LHCN-M2 (cell line): ENCODE measurements around the gene CDCP2. TPM values are rescaled to one million over a fixed set of nuclear protein-coding genes. Genes with fewer than 3 reads are reported as not detected.
A peak's percentile ranks its signal among the peaks of the same experiment; 100 is the strongest.
"Not testable (repeated sequence)": the region's sequence is repeated elsewhere in the genome, so short reads cannot be mapped to it uniquely, and the experiment has no call there.

Experiments
- DNase-seq: peaks from one replicate; pipeline ENCODE4 v3.0.0-alpha.2; 2012; ENCODE audit warnings: low read depth
- total RNA-seq: library from RNA; depleted of rRNA; stranded (reverse); fragments of >200 nt; gene quantifications from 2 replicates; pipeline ENCODE4 v1.2.3, GENCODE V29; 2014

Gene CDCP2
- total RNA-seq, 1 experiment from 2014 or later = not detected

GRCh38 chr1:54168206-54168965 lies 15.6 kb upstream of the CDCP2 start:
- no peak for DNase-seq

- DNase-seq = peak; percentile 61
Measured at GRCh38 chr1:54167422-54168139, 14.8 kb upstream of the CDCP2 start.

GRCh38 chr1:54166357-54166756 lies 13.6 kb upstream of the CDCP2 start:
- not testable (repeated sequence) for DNase-seq

GRCh38 chr1:54165146-54165545 lies 12.3 kb upstream of the CDCP2 start:
- no peak for DNase-seq

GRCh38 chr1:54163573-54163972 lies 10.8 kb upstream of the CDCP2 start:
- no peak for DNase-seq

DNA sequence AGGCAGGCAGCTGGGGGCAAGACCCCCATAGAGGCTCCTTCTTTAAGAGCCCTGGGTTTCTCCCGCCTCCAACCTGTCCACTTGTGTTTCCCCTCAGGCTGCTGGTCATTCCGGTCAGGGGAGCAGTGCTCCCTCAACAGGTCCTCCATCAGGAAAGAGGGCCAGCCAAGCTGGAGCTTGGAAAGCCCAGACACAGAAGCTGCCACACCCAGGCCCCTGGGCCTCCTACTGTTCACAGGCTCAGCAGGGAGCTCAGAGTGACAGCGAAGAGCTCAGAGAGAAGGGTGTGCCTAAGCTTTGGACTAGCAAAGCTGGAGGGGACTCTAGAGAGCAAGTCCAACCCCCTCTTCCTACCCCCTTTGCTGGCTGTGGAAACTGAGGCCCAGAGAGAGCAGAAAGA lies 10.3 kb upstream of the CDCP2 start:
- DNase-seq = no peak

DNA sequence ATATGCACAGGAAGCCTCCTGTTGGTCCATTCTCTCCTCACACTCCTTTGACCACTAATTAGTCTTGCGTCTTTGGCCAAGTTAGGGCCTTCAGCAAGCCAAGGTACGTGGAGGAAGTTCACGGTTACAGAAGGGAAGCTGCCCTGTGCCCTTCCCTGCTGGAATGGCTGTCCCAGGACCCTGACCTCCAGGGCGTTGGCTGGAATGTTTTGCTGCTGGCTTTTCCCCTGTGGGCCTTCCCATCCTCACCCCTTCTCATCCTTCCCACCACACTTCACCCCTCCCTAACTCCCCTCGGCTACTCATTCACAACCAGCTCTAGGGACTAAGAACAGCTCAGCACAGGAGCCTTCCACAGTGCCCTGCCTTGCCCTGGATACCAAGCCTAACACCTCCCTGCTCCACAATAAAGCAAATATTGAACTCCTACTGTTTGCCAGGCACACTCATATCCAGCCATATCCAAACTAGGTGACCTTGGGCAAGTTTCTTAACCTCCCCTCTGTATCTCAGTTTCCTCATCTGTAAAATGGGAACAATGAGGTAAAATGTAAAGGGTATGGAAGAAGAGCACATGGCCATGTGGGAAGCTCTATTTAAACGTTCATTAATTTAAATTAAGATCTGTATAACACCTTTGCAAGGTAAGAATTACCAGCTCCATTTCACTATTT lies 8.8 kb upstream of the CDCP2 start:
- no peak for DNase-seq

DNA sequence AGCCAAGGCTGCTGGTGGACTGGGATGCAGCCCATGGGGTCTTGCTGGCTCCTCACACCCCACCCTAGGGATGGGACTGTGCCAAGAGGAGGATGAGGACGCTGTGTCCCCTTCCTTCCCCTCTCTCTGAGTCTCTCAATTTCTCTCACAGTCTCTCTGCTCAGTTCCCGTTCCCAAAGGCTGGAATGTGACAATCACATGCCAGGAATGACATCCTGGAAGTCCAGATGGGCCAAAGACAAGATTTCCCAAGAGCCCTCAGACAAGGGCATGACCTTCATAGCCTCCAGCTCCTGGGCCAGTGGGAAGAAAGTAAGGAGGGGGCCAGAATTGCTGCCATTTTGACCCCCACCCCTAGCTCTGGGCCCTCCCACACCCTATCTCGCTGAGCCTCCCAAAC lies 7.6 kb upstream of the CDCP2 start:
- DNase-seq = no peak

GRCh38 chr1:54159733-54160316 lies 7.0 kb upstream of the CDCP2 start:
- DNase-seq = no peak

- peak; percentile 52 for DNase-seq
Measured at GRCh38 chr1:54158071-54158470, 5.3 kb upstream of the CDCP2 start.

DNA sequence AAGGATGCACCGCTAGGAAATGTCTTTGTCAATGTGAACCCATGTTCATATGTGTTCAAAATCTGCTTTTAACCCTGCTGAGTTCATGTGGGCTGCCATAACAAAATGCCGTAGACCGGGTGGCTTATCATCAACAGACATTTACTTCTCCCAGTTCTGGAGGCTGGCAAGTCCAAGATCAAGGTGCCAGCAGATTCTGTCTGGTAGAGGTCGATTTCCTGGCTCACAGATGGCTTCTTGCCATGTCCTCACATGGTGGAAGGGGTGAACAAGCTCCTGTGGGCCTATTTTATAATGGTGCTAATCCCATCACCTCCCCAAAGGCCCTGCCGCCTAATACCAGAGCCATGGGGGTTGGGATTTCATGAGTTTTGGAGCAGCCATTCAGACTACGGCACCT lies 4.6 kb upstream of the CDCP2 start:
- DNase-seq = no peak

DNA sequence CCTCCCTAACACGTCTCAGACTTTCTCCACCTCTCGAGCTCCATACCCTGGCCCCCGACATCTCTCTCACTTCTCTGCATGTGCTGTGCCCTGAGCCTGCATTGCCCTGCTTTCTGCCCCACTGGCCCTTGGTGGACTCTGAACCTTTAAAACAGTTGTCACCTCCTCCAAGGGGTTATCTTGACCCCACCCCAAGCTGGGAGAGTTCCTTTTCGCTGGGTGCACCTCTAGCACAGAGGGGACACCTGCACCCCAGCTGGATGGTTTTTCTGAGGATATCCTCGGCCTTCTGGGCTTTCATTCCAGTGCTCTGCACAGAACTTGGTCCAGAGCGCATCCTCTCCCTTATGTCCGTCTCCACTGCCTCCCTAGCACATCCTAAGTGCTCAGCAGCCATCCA lies 4.2 kb upstream of the CDCP2 start:
- no peak for DNase-seq

DNA sequence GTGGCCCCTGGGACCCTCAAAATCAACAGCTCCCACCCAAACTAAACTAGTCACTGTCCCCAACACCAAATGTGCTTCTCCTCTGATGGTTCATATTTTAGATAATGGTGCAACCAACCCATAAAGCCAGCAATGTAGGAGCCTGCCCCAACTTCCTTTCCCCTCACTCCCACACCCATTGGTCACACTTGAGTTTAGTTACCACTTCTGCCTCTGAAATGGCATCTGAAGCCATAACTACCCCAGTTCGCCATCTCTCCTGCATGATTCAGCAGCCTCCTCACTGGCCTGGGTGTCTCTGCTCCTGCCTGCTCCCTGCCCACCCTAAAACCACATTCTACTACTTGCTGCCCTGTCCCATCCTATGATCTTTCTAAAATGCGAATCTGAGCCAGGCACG lies 3.4 kb upstream of the CDCP2 start:
- no peak for DNase-seq

DNA sequence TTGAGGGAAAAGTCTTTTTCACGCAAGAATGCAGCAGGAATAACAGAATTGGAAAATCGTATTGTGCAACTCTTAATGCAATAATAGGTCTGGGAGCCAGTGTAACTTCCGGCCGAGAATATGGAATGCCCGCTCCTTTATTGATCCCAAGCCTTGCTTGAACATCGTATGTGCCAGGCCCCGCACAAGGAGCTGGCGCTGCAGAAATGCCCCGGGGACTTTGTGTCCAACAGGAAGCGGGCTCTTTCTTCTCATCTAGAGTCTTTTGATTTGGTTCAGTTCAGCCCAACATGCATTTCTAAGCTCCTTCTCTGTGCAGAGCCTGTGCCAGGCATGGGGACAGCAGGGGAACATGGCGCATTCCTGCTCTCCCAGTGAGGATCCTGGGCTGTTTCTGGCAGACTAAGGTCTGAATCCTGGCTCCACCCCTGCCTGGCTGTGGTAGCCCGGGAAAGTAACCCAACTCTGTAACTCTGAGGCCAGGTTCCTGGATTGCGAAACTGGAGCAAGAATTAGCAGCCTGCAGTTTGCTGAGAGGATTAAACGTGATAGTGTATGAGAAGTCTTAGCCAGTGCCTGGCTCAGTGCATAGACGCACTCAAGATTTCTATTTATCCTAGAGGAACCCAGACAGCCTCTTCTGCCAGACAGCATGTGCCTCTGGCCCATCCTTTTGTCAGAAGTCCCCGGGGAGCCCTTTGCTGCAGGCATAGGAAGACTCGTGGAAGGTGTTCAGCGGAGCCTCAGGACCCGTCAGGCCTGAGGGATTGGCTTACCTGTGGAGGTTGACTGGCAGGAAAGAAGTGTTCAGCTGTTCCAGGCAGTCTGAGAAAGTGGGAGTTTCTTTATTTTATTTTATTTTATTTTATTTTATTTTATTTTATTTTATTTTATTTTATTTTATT lies 987 bp upstream of the CDCP2 start:
- DNase-seq = peak; percentile 51

- DNase-seq = no peak
Measured at GRCh38 chr1:54151013-54151412, 1.8 kb downstream of the CDCP2 start.

DNA sequence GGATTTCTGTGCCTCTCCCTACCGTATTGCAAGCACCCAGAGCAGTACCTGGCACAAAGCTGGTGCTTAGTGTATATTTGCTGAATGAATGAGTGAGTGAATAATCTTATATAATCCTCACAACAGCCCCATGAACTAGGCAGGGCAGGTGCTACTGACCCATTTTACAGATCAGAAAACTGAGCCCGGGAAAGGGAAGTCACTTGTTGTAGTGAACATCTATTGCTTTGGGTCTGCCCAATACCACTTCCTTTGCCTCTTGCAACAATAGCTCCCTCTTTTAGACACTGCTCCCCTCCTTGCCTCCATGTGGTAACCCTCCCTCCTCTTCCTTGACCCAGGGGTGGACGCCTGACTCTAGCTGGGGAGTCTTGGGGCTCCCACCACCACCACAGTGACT lies 3.1 kb downstream of the CDCP2 start:
- DNase-seq = no peak

GRCh38 chr1:54144366-54144765 lies 8.4 kb downstream of the CDCP2 start:
- no peak for DNase-seq

GRCh38 chr1:54142146-54142900 lies 10.5 kb downstream of the CDCP2 start:
- DNase-seq = no peak

DNA sequence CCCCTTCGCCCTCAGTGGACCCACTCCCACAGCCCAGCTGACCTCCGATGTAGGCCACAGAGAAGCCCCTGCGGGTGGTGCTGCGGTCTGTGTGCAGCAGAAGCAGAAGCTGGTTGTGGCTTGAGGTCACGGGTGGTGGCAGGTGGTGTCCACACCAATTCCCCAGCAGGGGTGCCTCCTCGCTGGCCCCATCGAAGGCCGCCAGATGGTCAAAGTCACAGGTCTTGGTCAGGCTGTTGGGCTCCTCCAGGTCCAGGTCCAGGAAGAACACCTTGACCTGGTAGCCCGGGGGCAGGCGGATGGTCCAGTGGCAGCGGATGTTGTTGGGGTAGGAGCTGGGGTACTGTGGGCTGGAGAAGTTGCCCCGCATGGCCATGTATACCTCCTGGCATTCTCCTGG lies 13.1 kb downstream of the CDCP2 start:
- no peak for DNase-seq

GRCh38 chr1:54138994-54139393 lies 13.8 kb downstream of the CDCP2 start:
- no peak for DNase-seq
